Mononuclear cell (primary cell): ENCODE results near the gene BANK1. TPM values are rescaled to one million over a fixed set of nuclear protein-coding genes. Genes with fewer than 3 reads are reported as not detected.

Experiments used
- H3K27me3 ChIP-seq: 2 replicates; pipeline ENCODE4 v1.6.0; 2011; ENCODE audit warnings: low read length, control low read depth; ENCODE audit not compliant: insufficient read depth
- H3K4me1 ChIP-seq: 2 replicates; pipeline ENCODE4 v1.5.1; 2011; ENCODE audit warnings: mild to moderate bottlenecking, low read length, control low read depth; ENCODE audit not compliant: insufficient read depth
- H3K4me3 ChIP-seq: 2 replicates; pipeline ENCODE4 v1.5.1; 2011; ENCODE audit warnings: mild to moderate bottlenecking, low read length, moderate library complexity
- H3K9me3 ChIP-seq: 2 replicates; pipeline ENCODE4 v1.5.1; 2011; ENCODE audit warnings: low read depth, mild to moderate bottlenecking, control low read depth, low read length
- total RNA-seq: library from RNA; depleted of rRNA; stranded (reverse); fragments of >200 nt; gene quantifications from one replicate; pipeline ENCODE4 v1.2.3, GENCODE V29; 2012

The BANK1 gene
- total RNA-seq, 1 donor: 31.7 TPM

GRCh38 chr4:102036619-102037376 is 246.3 kb downstream of the BANK1 start:
- Histone ChIP-seq H3K4me3 (no peak overlapping the region), H3K9me3 (no peaks in the 10 kb centered on the region), H3K4me1 (no peaks in the 10 kb centered on the region), H3K27me3 (no peaks in the 10 kb centered on the region)

GRCh38 chr4:102037566-102037965 is 247.0 kb downstream of the BANK1 start:
- Histone ChIP-seq H3K9me3 (no peaks in the 10 kb centered on the region), H3K4me3 (no peak overlapping the region), H3K4me1 (no peaks in the 10 kb centered on the region), H3K27me3 (no peaks in the 10 kb centered on the region)

- Histone ChIP-seq H3K9me3 (no peaks in the 10 kb centered on the region), H3K4me1 (no peaks in the 10 kb centered on the region), H3K4me3 (no peak overlapping the region), H3K27me3 (no peaks in the 10 kb centered on the region)
These were observed 252.6 kb downstream of the BANK1 start for GRCh38 chr4:102042871-102043802.

GRCh38 chr4:102047616-102048015 is 257.1 kb downstream of the BANK1 start:
- no peaks in the 10 kb centered on the region for H3K9me3 ChIP-seq
- H3K27me3 ChIP-seq: no peaks in the 10 kb centered on the region
- H3K4me3 ChIP-seq: no peak overlapping the region
- no peaks in the 10 kb centered on the region for H3K4me1 ChIP-seq

- Histone ChIP-seq H3K9me3 (no peaks in the 10 kb centered on the region), H3K27me3 (no peaks in the 10 kb centered on the region), H3K4me1 (no peaks in the 10 kb centered on the region), H3K4me3 (no peak overlapping the region)
These were observed 265.3 kb downstream of the BANK1 start for GRCh38 chr4:102055805-102056204.

GRCh38 chr4:102057122-102057521 is 266.6 kb downstream of the BANK1 start:
- H3K4me1 ChIP-seq: no peaks in the 10 kb centered on the region
- H3K27me3 ChIP-seq: no peaks in the 10 kb centered on the region
- H3K9me3 ChIP-seq: no peaks in the 10 kb centered on the region
- H3K4me3 ChIP-seq: no peak overlapping the region

GRCh38 chr4:102061133-102061532 is 270.6 kb downstream of the BANK1 start:
- Histone ChIP-seq H3K27me3 (no peaks in the 10 kb centered on the region), H3K4me3 (no peak overlapping the region), H3K9me3 (no peaks in the 10 kb centered on the region), H3K4me1 (no peaks in the 10 kb centered on the region)

GRCh38 chr4:102064747-102065442 is 274.4 kb downstream of the BANK1 start:
- H3K27me3 ChIP-seq: no peaks in the 10 kb centered on the region
- no peaks in the 10 kb centered on the region for H3K9me3 ChIP-seq
- H3K4me1 ChIP-seq: no peaks in the 10 kb centered on the region
- no peak overlapping the region for H3K4me3 ChIP-seq

GRCh38 chr4:102076622-102077021 is 286.1 kb downstream of the BANK1 start:
- no peaks in the 10 kb centered on the region for H3K4me1 ChIP-seq
- no peaks in the 10 kb centered on the region for H3K9me3 ChIP-seq
- H3K27me3 ChIP-seq: no peaks in the 10 kb centered on the region
- H3K4me3 ChIP-seq: no peak overlapping the region

GRCh38 chr4:102080184-102080583 is 289.7 kb downstream of the BANK1 start:
- no peaks in the 10 kb centered on the region for H3K4me1 ChIP-seq
- H3K9me3 ChIP-seq: no peaks in the 10 kb centered on the region
- no peak overlapping the region for H3K4me3 ChIP-seq
- H3K27me3 ChIP-seq: no peaks in the 10 kb centered on the region

- Histone ChIP-seq H3K27me3 (no peaks in the 10 kb centered on the region), H3K4me3 (no peak overlapping the region), H3K4me1 (no peaks in the 10 kb centered on the region), H3K9me3 (no peaks in the 10 kb centered on the region)
These were observed 299.5 kb downstream of the BANK1 start for GRCh38 chr4:102089850-102090621.

- H3K4me1 ChIP-seq: no peaks in the 10 kb centered on the region
- H3K27me3 ChIP-seq: no peaks in the 10 kb centered on the region
- no peak overlapping the region for H3K4me3 ChIP-seq
- H3K9me3 ChIP-seq: no peaks in the 10 kb centered on the region
These were observed 301.1 kb downstream of the BANK1 start for GRCh38 chr4:102091656-102092055.

GRCh38 chr4:102094481-102094880 is 304.0 kb downstream of the BANK1 start:
- Histone ChIP-seq H3K4me1 (no peaks in the 10 kb centered on the region), H3K27me3 (no peaks in the 10 kb centered on the region), H3K4me3 (no peak overlapping the region), H3K9me3 (no peaks in the 10 kb centered on the region)

GRCh38 chr4:102103368-102103767 is 312.8 kb downstream of the BANK1 start:
- Histone ChIP-seq H3K4me1 (no peaks in the 10 kb centered on the region), H3K9me3 (peaks cover 30% of the 10 kb centered on the region), H3K27me3 (no peaks in the 10 kb centered on the region), H3K4me3 (no peak overlapping the region)
